Liver (tissue), 9 donors: Measurements from ENCODE around the gene CLDN3. TPM values are rescaled to one million over a fixed set of nuclear protein-coding genes. Genes with fewer than 3 reads are reported as not detected.

Experiments used
- DNase-seq: peaks from one replicate; pipeline ENCODE4 v3.0.0-alpha.2; 2017; ENCODE audit warnings: low spot score
- H3K27ac ChIP-seq, 2 donors: one replicate each; pipeline ENCODE4 v1.7.0; 2013; ENCODE audit warnings: inconsistent platforms in 2 of 2, low read length in 2 of 2, control low read depth in 1 of 2, low read depth in 1 of 2, mild to moderate bottlenecking in 1 of 2
- H3K27me3 ChIP-seq, 4 donors: one replicate each; pipeline versions ENCODE4 v1.6.1 to v1.7.0; 2013; ENCODE audit warnings: low read length in 3 of 4, inconsistent platforms in 1 of 4, mild to moderate bottlenecking in 1 of 4, moderate library complexity in 1 of 4; ENCODE audit not compliant: control insufficient read depth in 4 of 4, insufficient read depth in 4 of 4
- H3K36me3 ChIP-seq, 4 donors: one replicate each; pipeline versions ENCODE4 v1.6.1 to v1.7.0; 2013; ENCODE audit warnings: low read length in 3 of 4, mild to moderate bottlenecking in 3 of 4, low read depth in 1 of 4, moderate library complexity in 1 of 4; ENCODE audit not compliant: control insufficient read depth in 4 of 4, insufficient read depth in 3 of 4
- H3K4me1 ChIP-seq, 4 donors: one replicate each; pipeline versions ENCODE4 v1.6.1 to v1.7.0; 2013; ENCODE audit warnings: low read length in 3 of 4, mild to moderate bottlenecking in 3 of 4, moderate library complexity in 1 of 4; ENCODE audit not compliant: control insufficient read depth in 4 of 4, insufficient read depth in 4 of 4
- H3K4me3 ChIP-seq, 3 donors: one replicate each; pipeline versions ENCODE4 v1.6.1 to v1.7.0; 2013; ENCODE audit warnings: low read length in 3 of 3, control low read depth in 1 of 3, low read depth in 1 of 3, mild to moderate bottlenecking in 1 of 3
- H3K9ac ChIP-seq, 2 donors: one replicate each; pipeline ENCODE4 v1.7.0; 2013; ENCODE audit warnings: low read length in 2 of 2, mild to moderate bottlenecking in 2 of 2, moderate library complexity in 2 of 2, control low read depth in 1 of 2, low read depth in 1 of 2
- H3K9me3 ChIP-seq, 4 donors: one replicate each; pipeline versions ENCODE4 v1.6.1 to v1.7.0; 2013; ENCODE audit warnings: low read length in 3 of 4; ENCODE audit not compliant: control insufficient read depth in 4 of 4
- EGR1 ChIP-seq, 2 donors: IDR thresholded peaks; 2 replicates each; pipeline ENCODE4 v1.6.1; 2016 to 2018; ENCODE audit warnings: antibody characterized with exemption in 2 of 2, low read depth in 2 of 2
- FOXA1 ChIP-seq: IDR thresholded peaks from 2 replicates; pipeline ENCODE4 v1.6.1; 2016; ENCODE audit warnings: antibody characterized with exemption
- GABPA ChIP-seq, 2 donors: IDR thresholded peaks in 1 of 2; conservative IDR thresholded peaks in 1 of 2; 2 replicates each; pipeline ENCODE4 v1.6.1; 2016; ENCODE audit warnings: antibody characterized with exemption in 2 of 2, mild to moderate bottlenecking in 1 of 2, moderate library complexity in 1 of 2
- HNF4G ChIP-seq: IDR thresholded peaks from 2 replicates; pipeline ENCODE4 v1.6.1; 2016; ENCODE audit warnings: antibody characterized with exemption
- JUND ChIP-seq, 2 donors: IDR thresholded peaks; 2 replicates each; pipeline ENCODE4 v1.6.1; 2016; ENCODE audit warnings: antibody characterized with exemption in 2 of 2
- RAD21 ChIP-seq, 2 donors: IDR thresholded peaks; 2 replicates each; pipeline ENCODE4 v1.6.1; 2016; ENCODE audit warnings: antibody characterized with exemption in 2 of 2, mild to moderate bottlenecking in 2 of 2
- SP1 ChIP-seq: IDR thresholded peaks from 2 replicates; pipeline ENCODE4 v1.6.1; 2018; ENCODE audit warnings: antibody characterized with exemption, mild to moderate bottlenecking
- TAF1 ChIP-seq: conservative IDR thresholded peaks from 2 replicates; pipeline ENCODE4 v1.6.1; 2016; ENCODE audit warnings: antibody characterized with exemption, mild to moderate bottlenecking
- YY1 ChIP-seq: IDR thresholded peaks from 2 replicates; pipeline ENCODE4 v1.6.1; 2016; ENCODE audit warnings: antibody characterized with exemption, mild to moderate bottlenecking
- WGBS: extraction: QIAGEN DNeasy Blood & Tissue Kit; methylation state at CpG from one replicate; pipeline ENCODE4 v1.1.7; 2013; 5-methylcytosine and 5-hydroxymethylcytosine counted together
- polyA plus RNA-seq, 2 donors: library from polyadenylated mRNA; stranded (reverse) in 1 of 2; unstranded in 1 of 2; fragments of 200-250 nt in 1 of 2; fragments of >200 nt in 1 of 2; fragmentation: Nextera tagmentation in 1 of 2; extraction: Ambion mirVana in 1 of 2; gene quantifications; one replicate each; pipeline versions ENCODE4 v1.2.1 to v1.2.3, GENCODE V29; 2013 to 2015
- total RNA-seq, 2 donors: library from RNA; depleted of rRNA; stranded (reverse); fragments of >200 nt; gene quantifications; one replicate each; pipeline ENCODE4 v1.2.3, GENCODE V29; 2014
- TF ChIP-seq, protein P1 (sequence below): IDR thresholded peaks from 2 replicates; pipeline ENCODE4 v1.6.1; 2016; ENCODE audit warnings: antibody characterized with exemption
- TF ChIP-seq, protein P2 (sequence below): fragments of 150-350 bp; IDR thresholded peaks from 2 replicates; pipeline ENCODE4 v1.5.1; 2017; ENCODE audit warnings: improper control_type of control experiment, low read depth, low read length; ENCODE audit not compliant: missing input control
- TF ChIP-seq, protein P3 (sequence below): IDR thresholded peaks from 2 replicates; pipeline ENCODE4 v1.6.1; 2016; ENCODE audit warnings: antibody characterized with exemption, mild to moderate bottlenecking
- TF ChIP-seq, protein P4 (sequence below): IDR thresholded peaks from 2 replicates; pipeline ENCODE4 v1.6.1; 2016; ENCODE audit warnings: antibody characterized with exemption
- TF ChIP-seq, protein P5 (sequence below): IDR thresholded peaks from 2 replicates; pipeline ENCODE4 v1.6.1; 2016; ENCODE audit warnings: antibody characterized with exemption
- donor health status: healthy.
- donor health status: healthy.
- donor health status: healthy.
- donor health status: healthy.
- donor health status: healthy.

CLDN3 gene
- total and polyA plus RNA-seq, 4 donors: 3.6 to 43.0 (median 22.9) TPM

DNA sequence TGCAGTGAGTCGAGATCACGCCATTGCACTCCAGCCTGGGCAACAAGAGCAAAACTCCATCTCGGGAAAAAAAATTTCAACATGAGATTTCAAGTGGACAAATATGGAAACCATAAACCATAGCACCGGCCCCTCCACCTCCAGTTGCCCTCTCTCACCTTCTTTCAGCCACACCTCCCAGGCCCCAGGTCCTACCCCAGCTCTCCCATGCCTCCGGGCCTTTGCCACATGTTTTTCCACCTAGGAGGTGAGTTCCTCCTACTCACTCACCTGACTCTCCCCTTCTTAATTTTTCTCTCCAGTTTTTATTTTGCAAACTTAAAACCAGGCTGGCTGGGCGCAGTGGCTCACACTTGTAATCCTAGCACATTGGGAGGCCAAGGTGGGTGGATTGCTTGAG, 47.1 kb upstream of the CLDN3 start:
- no peak for DNase-seq
- WGBS: 94% methylated on average over 6 of the region's 6 CpGs

DNA sequence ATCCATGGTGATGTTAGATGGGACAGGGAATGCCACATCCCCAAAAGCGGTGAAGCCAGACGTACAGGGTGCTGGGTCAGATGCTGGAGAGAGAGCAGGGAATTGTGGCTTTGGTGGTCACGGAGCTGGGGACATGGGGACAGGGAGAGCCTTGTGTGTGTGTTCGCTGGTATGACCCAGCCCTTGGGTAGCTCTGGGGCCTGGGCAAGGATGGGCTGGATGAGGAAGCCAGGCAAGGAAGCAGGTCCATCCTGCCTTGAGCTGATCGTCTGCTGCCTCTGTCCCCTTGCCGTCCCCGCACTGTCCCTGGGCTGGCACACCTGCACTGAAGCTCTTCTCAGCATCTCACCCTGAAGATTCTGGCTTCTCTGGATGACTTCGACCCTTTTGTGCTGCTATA, 45.4 kb upstream of the CLDN3 start:
- Histone ChIP-seq H3K4me1 (no peaks in the 10 kb centered on the region), H3K9ac (no peak overlapping the region), H3K4me3 (no peak overlapping the region), H3K9me3 (peaks cover 0 to 2% (median 0%) of the 10 kb centered on the region in 4 donors), H3K36me3 (no peaks in the 10 kb centered on the region), H3K27ac (no peak overlapping the region), H3K27me3 (no peaks in the 10 kb centered on the region)
- DNase-seq: no peak
- TF ChIP-seq, protein P1, sequence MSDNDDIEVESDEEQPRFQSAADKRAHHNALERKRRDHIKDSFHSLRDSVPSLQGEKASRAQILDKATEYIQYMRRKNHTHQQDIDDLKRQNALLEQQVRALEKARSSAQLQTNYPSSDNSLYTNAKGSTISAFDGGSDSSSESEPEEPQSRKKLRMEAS: no peak
- no peak for TF ChIP-seq GABPA (IDR thresholded peaks at IDR 0.05 in 1 of 2, conservative IDR thresholded peaks at IDR 0.05 in 1 of 2)
- no peak for TF ChIP-seq HNF4G
- no peak for TF ChIP-seq RAD21 (IDR thresholded peaks at IDR 0.05)
- no peak for TF ChIP-seq FOXA1
- TF ChIP-seq SP1: no peak
- TF ChIP-seq TAF1: no peak
- WGBS: 86% methylated on average over 8 of the region's 8 CpGs

More for the DNA sequence above, 47.1 kb upstream of the CLDN3 start:
- TF ChIP-seq, protein P2, sequence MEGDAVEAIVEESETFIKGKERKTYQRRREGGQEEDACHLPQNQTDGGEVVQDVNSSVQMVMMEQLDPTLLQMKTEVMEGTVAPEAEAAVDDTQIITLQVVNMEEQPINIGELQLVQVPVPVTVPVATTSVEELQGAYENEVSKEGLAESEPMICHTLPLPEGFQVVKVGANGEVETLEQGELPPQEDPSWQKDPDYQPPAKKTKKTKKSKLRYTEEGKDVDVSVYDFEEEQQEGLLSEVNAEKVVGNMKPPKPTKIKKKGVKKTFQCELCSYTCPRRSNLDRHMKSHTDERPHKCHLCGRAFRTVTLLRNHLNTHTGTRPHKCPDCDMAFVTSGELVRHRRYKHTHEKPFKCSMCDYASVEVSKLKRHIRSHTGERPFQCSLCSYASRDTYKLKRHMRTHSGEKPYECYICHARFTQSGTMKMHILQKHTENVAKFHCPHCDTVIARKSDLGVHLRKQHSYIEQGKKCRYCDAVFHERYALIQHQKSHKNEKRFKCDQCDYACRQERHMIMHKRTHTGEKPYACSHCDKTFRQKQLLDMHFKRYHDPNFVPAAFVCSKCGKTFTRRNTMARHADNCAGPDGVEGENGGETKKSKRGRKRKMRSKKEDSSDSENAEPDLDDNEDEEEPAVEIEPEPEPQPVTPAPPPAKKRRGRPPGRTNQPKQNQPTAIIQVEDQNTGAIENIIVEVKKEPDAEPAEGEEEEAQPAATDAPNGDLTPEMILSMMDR: no peak
- TF ChIP-seq FOXA1 (no peak), EGR1 (IDR thresholded peaks at IDR 0.05; ENCODE audit: low read depth in 2 of 2) (no peak)
- TF ChIP-seq, protein P3, sequence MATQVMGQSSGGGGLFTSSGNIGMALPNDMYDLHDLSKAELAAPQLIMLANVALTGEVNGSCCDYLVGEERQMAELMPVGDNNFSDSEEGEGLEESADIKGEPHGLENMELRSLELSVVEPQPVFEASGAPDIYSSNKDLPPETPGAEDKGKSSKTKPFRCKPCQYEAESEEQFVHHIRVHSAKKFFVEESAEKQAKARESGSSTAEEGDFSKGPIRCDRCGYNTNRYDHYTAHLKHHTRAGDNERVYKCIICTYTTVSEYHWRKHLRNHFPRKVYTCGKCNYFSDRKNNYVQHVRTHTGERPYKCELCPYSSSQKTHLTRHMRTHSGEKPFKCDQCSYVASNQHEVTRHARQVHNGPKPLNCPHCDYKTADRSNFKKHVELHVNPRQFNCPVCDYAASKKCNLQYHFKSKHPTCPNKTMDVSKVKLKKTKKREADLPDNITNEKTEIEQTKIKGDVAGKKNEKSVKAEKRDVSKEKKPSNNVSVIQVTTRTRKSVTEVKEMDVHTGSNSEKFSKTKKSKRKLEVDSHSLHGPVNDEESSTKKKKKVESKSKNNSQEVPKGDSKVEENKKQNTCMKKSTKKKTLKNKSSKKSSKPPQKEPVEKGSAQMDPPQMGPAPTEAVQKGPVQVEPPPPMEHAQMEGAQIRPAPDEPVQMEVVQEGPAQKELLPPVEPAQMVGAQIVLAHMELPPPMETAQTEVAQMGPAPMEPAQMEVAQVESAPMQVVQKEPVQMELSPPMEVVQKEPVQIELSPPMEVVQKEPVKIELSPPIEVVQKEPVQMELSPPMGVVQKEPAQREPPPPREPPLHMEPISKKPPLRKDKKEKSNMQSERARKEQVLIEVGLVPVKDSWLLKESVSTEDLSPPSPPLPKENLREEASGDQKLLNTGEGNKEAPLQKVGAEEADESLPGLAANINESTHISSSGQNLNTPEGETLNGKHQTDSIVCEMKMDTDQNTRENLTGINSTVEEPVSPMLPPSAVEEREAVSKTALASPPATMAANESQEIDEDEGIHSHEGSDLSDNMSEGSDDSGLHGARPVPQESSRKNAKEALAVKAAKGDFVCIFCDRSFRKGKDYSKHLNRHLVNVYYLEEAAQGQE: no peak
- TF ChIP-seq, protein P1: no peak
- TF ChIP-seq, protein P4, sequence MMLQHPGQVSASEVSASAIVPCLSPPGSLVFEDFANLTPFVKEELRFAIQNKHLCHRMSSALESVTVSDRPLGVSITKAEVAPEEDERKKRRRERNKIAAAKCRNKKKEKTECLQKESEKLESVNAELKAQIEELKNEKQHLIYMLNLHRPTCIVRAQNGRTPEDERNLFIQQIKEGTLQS: no peak
- no peaks in the 10 kb centered on the region for H3K36me3 ChIP-seq
- H3K9me3 ChIP-seq: peaks cover 0 to 2% (median 0%) of the 10 kb centered on the region in 4 donors
- no peak overlapping the region for H3K4me3 ChIP-seq
- no peak overlapping the region for H3K9ac ChIP-seq
- H3K27ac ChIP-seq: no peak overlapping the region
- H3K27me3 ChIP-seq: no peaks in the 10 kb centered on the region
- no peaks in the 10 kb centered on the region for H3K4me1 ChIP-seq

DNA sequence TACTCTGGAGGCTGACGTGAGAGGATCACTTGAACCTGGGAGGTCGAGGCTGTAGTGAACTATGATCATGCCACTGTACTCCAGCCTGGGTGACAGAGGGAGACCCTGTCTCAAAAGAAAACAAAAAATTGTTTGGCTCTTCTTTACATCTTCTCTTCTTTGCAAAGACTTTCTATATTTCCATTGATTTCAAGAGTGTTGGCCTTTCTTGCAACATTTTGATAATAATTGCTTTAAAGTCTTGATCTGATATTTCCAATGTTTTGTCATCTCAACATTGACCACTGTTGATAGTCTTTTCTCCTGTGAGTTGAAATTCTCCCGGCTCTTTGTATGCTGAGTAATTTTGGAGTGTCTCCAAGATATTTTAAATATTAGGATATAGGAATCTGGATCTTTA, 42.9 kb upstream of the CLDN3 start:
- Histone ChIP-seq H3K9ac (no peak overlapping the region), H3K9me3 (peaks cover 0 to 2% (median 0%) of the 10 kb centered on the region in 4 donors), H3K4me1 (no peaks in the 10 kb centered on the region), H3K27ac (no peak overlapping the region), H3K27me3 (no peaks in the 10 kb centered on the region), H3K4me3 (no peak overlapping the region), H3K36me3 (no peaks in the 10 kb centered on the region)
- no peak for DNase-seq
- TF ChIP-seq, protein P1: no peak
- no peak for TF ChIP-seq FOXA1
- TF ChIP-seq, protein P2: no peak
- no peak for TF ChIP-seq GABPA (IDR thresholded peaks at IDR 0.05 in 1 of 2, conservative IDR thresholded peaks at IDR 0.05 in 1 of 2)
- TF ChIP-seq RAD21 (IDR thresholded peaks at IDR 0.05): no peak
- TF ChIP-seq, protein P5, sequence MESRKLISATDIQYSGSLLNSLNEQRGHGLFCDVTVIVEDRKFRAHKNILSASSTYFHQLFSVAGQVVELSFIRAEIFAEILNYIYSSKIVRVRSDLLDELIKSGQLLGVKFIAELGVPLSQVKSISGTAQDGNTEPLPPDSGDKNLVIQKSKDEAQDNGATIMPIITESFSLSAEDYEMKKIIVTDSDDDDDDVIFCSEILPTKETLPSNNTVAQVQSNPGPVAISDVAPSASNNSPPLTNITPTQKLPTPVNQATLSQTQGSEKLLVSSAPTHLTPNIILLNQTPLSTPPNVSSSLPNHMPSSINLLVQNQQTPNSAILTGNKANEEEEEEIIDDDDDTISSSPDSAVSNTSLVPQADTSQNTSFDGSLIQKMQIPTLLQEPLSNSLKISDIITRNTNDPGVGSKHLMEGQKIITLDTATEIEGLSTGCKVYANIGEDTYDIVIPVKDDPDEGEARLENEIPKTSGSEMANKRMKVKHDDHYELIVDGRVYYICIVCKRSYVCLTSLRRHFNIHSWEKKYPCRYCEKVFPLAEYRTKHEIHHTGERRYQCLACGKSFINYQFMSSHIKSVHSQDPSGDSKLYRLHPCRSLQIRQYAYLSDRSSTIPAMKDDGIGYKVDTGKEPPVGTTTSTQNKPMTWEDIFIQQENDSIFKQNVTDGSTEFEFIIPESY: no peak
- no peak for TF ChIP-seq JUND (IDR thresholded peaks at IDR 0.05)
- TF ChIP-seq YY1: no peak
- TF ChIP-seq SP1: no peak
- WGBS: 94% methylated on average over 3 of the region's 3 CpGs
